HUES6 (cell line): ENCODE data around the gene PLEKHG3.

Experiments
- H3K27ac ChIP-seq: 2 replicates; pipeline ENCODE4 v1.7.0; 2013; ENCODE audit warnings: low read depth, mild to moderate bottlenecking, low read length, inconsistent platforms
- H3K27me3 ChIP-seq: 2 replicates; pipeline ENCODE4 v1.6.1; 2013; ENCODE audit warnings: low read length; ENCODE audit not compliant: control insufficient read depth, insufficient read depth
- H3K36me3 ChIP-seq: 2 replicates; pipeline ENCODE4 v1.6.1; 2013; ENCODE audit warnings: low read length; ENCODE audit not compliant: control insufficient read depth, insufficient read depth
- H3K4me1 ChIP-seq: 2 replicates; pipeline ENCODE4 v1.6.1; 2013; ENCODE audit warnings: low read length; ENCODE audit not compliant: control insufficient read depth, insufficient read depth
- H3K4me3 ChIP-seq: 2 replicates; pipeline ENCODE4 v1.5.1; 2013; ENCODE audit warnings: low read depth, low read length
- H3K9ac ChIP-seq: one replicate; pipeline ENCODE4 v1.6.1; 2013; ENCODE audit warnings: mild to moderate bottlenecking, low read length
- H3K9me3 ChIP-seq: 2 replicates; pipeline ENCODE4 v1.6.1; 2013; ENCODE audit warnings: low read depth, low read length; ENCODE audit not compliant: control insufficient read depth, insufficient read depth

Gene PLEKHG3

GRCh38 chr14:64766430-64767151 is 62.4 kb downstream of the PLEKHG3 start:
- H3K4me3 ChIP-seq: no peak overlapping the region
- H3K27ac ChIP-seq: no peak overlapping the region
- peaks cover 42% of the 10 kb centered on the region for H3K4me1 ChIP-seq
- no peaks in the 10 kb centered on the region for H3K36me3 ChIP-seq
- no peaks in the 10 kb centered on the region for H3K9me3 ChIP-seq
- H3K27me3 ChIP-seq: 0 out of 2 replicates have a peak, but pooled peaks cover 6% of the 10 kb centered on the region
- H3K9ac ChIP-seq: no peak overlapping the region

GRCh38 chr14:64767215-64767964 is 63.2 kb downstream of the PLEKHG3 start:
- no peak overlapping the region for H3K9ac ChIP-seq
- H3K4me1 ChIP-seq: peaks cover 35% of the 10 kb centered on the region
- H3K27ac ChIP-seq: no peak overlapping the region
- 0 out of 2 replicates have a peak, but pooled peaks cover 6% of the 10 kb centered on the region for H3K27me3 ChIP-seq
- no peak overlapping the region for H3K4me3 ChIP-seq
- no peaks in the 10 kb centered on the region for H3K9me3 ChIP-seq
- H3K36me3 ChIP-seq: no peaks in the 10 kb centered on the region

- peaks cover 11% of the 10 kb centered on the region for H3K9me3 ChIP-seq
- 0 out of 2 replicates have a peak, but pooled peaks cover 6% of the 10 kb centered on the region for H3K27me3 ChIP-seq
- H3K4me3 ChIP-seq: no peak overlapping the region
- no peak overlapping the region for H3K9ac ChIP-seq
- peaks cover 27% of the 10 kb centered on the region for H3K4me1 ChIP-seq
- no peaks in the 10 kb centered on the region for H3K36me3 ChIP-seq
- no peak overlapping the region for H3K27ac ChIP-seq
These were observed 64.3 kb downstream of the PLEKHG3 start for GRCh38 chr14:64768401-64769095.

- H3K27ac ChIP-seq: no peak overlapping the region
- peaks cover 19% of the 10 kb centered on the region for H3K9me3 ChIP-seq
- no peaks in the 10 kb centered on the region for H3K36me3 ChIP-seq
- H3K4me3 ChIP-seq: no peak overlapping the region
- peaks cover 19% of the 10 kb centered on the region for H3K4me1 ChIP-seq
- no peak overlapping the region for H3K9ac ChIP-seq
- 0 out of 2 replicates have a peak, but pooled peaks cover 3% of the 10 kb centered on the region for H3K27me3 ChIP-seq
These were observed 65.1 kb downstream of the PLEKHG3 start for GRCh38 chr14:64769096-64770020.

GRCh38 chr14:64770751-64771150 is 66.5 kb downstream of the PLEKHG3 start:
- H3K9me3 ChIP-seq: peaks cover 26% of the 10 kb centered on the region
- no peaks in the 10 kb centered on the region for H3K36me3 ChIP-seq
- H3K4me3 ChIP-seq: no peak overlapping the region
- H3K4me1 ChIP-seq: peaks cover 12% of the 10 kb centered on the region
- no peaks in the 10 kb centered on the region for H3K27me3 ChIP-seq
- H3K27ac ChIP-seq: no peak overlapping the region
- no peak overlapping the region for H3K9ac ChIP-seq

GRCh38 chr14:64771161-64771560 is 66.9 kb downstream of the PLEKHG3 start:
- H3K27ac ChIP-seq: no peak overlapping the region
- H3K9ac ChIP-seq: no peak overlapping the region
- no peaks in the 10 kb centered on the region for H3K27me3 ChIP-seq
- peaks cover 12% of the 10 kb centered on the region for H3K4me1 ChIP-seq
- H3K4me3 ChIP-seq: no peak overlapping the region
- peaks cover 26% of the 10 kb centered on the region for H3K9me3 ChIP-seq
- H3K36me3 ChIP-seq: no peaks in the 10 kb centered on the region

- Histone ChIP-seq H3K4me1 (no peaks in the 10 kb centered on the region), H3K36me3 (no peaks in the 10 kb centered on the region), H3K9me3 (peaks cover 26% of the 10 kb centered on the region), H3K4me3 (no peak overlapping the region), H3K9ac (no peak overlapping the region), H3K27ac (no peak overlapping the region), H3K27me3 (no peaks in the 10 kb centered on the region)
These were observed 68.2 kb downstream of the PLEKHG3 start for GRCh38 chr14:64772397-64772950.

- no peaks in the 10 kb centered on the region for H3K36me3 ChIP-seq
- no peak overlapping the region for H3K9ac ChIP-seq
- H3K4me3 ChIP-seq: no peak overlapping the region
- no peaks in the 10 kb centered on the region for H3K4me1 ChIP-seq
- no peak overlapping the region for H3K27ac ChIP-seq
- no peaks in the 10 kb centered on the region for H3K27me3 ChIP-seq
- H3K9me3 ChIP-seq: peaks cover 26% of the 10 kb centered on the region
These were observed 68.8 kb downstream of the PLEKHG3 start for GRCh38 chr14:64773046-64773445.

- Histone ChIP-seq H3K4me3 (no peak overlapping the region), H3K27me3 (no peaks in the 10 kb centered on the region), H3K9ac (no peak overlapping the region), H3K9me3 (peaks cover 26% of the 10 kb centered on the region), H3K4me1 (no peaks in the 10 kb centered on the region), H3K27ac (no peak overlapping the region), H3K36me3 (no peaks in the 10 kb centered on the region)
These were observed 69.4 kb downstream of the PLEKHG3 start for GRCh38 chr14:64773577-64773976.

- no peak overlapping the region for H3K27ac ChIP-seq
- no peak overlapping the region for H3K9ac ChIP-seq
- peaks cover 26% of the 10 kb centered on the region for H3K9me3 ChIP-seq
- no peaks in the 10 kb centered on the region for H3K27me3 ChIP-seq
- no peaks in the 10 kb centered on the region for H3K36me3 ChIP-seq
- no peak overlapping the region for H3K4me3 ChIP-seq
- H3K4me1 ChIP-seq: no peaks in the 10 kb centered on the region
These were observed 70.0 kb downstream of the PLEKHG3 start for GRCh38 chr14:64774272-64774671.
